ENCODE measurements around the gene CRELD1. TPM values are rescaled to one million over a fixed set of nuclear protein-coding genes. Genes with fewer than 3 reads are reported as not detected.

The CRELD1 gene
- total and polyA plus RNA-seq, 10 donors = 17.7 to 40.9 (median 30.6) TPM

- H3K9me3 ChIP-seq = no peaks in the 10 kb centered on the region
- peaks cover 10 to 62% (median 38%) of the 10 kb centered on the region in 6 donors for H3K4me1 ChIP-seq
- peak overlapping the region; percentile 47 to 84 (median 56) for H3K4me3 ChIP-seq
- TF ChIP-seq POLR2A (IDR thresholded peaks at IDR 0.05) (no peak), CTCF (IDR thresholded peaks at IDR 0.05 in 8 of 11, conservative IDR thresholded peaks at IDR 0.05 in 3 of 11) (peak in 5 of 11 experiments; percentile 21 to 50 (median 38)), POLR2AphosphoS5 (IDR thresholded peaks at IDR 0.05) (peak; percentile 23 to 68 (median 63))
- peaks cover 0 to 4% (median 0%) of the 10 kb centered on the region in 6 donors for H3K36me3 ChIP-seq
- peak overlapping the region; percentile 53 to 86 (median 80) for H3K27ac ChIP-seq
- intact Hi-C loops (cut with DNase I; ENCODE audit: low total_unique reads) = no loop called here
- peak; percentile 89 for DNase-seq
- H3K27me3 ChIP-seq (replicated peaks in 1 of 7) = peaks cover 0 to 22% (median 0%) of the 10 kb centered on the region in 7 donors
- WGBS, 5 donors = 0 to 4% (median 1%) methylated on average over 12 to 99 of the region's 99 CpGs
Observed at GRCh38 chr3:9915254-9916141, 18.1 kb upstream of the CRELD1 start.

GRCh38 chr3:9916346-9916733 lies 17.3 kb upstream of the CRELD1 start:
- Histone ChIP-seq H3K9me3 (no peaks in the 10 kb centered on the region), H3K27ac (peak overlapping the region in 7 of 8 donors; percentile 78 to 86 (median 81)), H3K4me3 (peak overlapping the region; percentile 31 to 84 (median 46)), H3K4me1 (peaks cover 10 to 62% (median 38%) of the 10 kb centered on the region in 6 donors), H3K27me3 (replicated peaks in 1 of 7) (peaks cover 0 to 22% (median 0%) of the 10 kb centered on the region in 7 donors), H3K36me3 (peaks cover 0 to 7% (median 0%) of the 10 kb centered on the region in 6 donors)
- intact Hi-C loops (cut with DNase I; ENCODE audit: low total_unique reads) = no loop called here
- TF ChIP-seq POLR2A (IDR thresholded peaks at IDR 0.05) (no peak), POLR2AphosphoS5 (IDR thresholded peaks at IDR 0.05) (no peak), CTCF (IDR thresholded peaks at IDR 0.05 in 8 of 11, conservative IDR thresholded peaks at IDR 0.05 in 3 of 11) (no peak)
- 54 to 70% (median 59%) methylated on average over 7 of the region's 7 CpGs for WGBS, 5 donors
- peak; percentile 59 for DNase-seq

GRCh38 chr3:9916734-9917680 lies 16.6 kb upstream of the CRELD1 start, which contains the start of gene IL17RC:
Gene IL17RC, plus strand, starts transcription at chr3:9917098. Its CDS starts 218 bp downstream, at chr3:9917316.
- peak; percentile 90 for DNase-seq
- TF ChIP-seq POLR2AphosphoS5 (IDR thresholded peaks at IDR 0.05) (peak; percentile 61 to 83 (median 71)), CTCF (IDR thresholded peaks at IDR 0.05 in 8 of 11, conservative IDR thresholded peaks at IDR 0.05 in 3 of 11) (no peak), POLR2A (IDR thresholded peaks at IDR 0.05) (peak in 1 of 3 donors; percentile 20)
- H3K36me3 ChIP-seq = peaks cover 0 to 7% (median 0%) of the 10 kb centered on the region in 6 donors
- peaks cover 10 to 59% (median 38%) of the 10 kb centered on the region in 6 donors for H3K4me1 ChIP-seq
- H3K9me3 ChIP-seq = no peaks in the 10 kb centered on the region
- intact Hi-C loops (cut with DNase I; ENCODE audit: low total_unique reads) = no loop called here
- H3K27me3 ChIP-seq (replicated peaks in 1 of 7) = peaks cover 0 to 22% (median 0%) of the 10 kb centered on the region in 7 donors
- peak within 1 kb of the TSS; percentile 47 to 84 (median 56) for H3K4me3 ChIP-seq
- peak within 1 kb of the TSS; percentile 53 to 86 (median 80) for H3K27ac ChIP-seq
- 22 to 33% (median 29%) methylated on average over 16 to 19 of the region's 19 CpGs for WGBS, 5 donors
